OCI-LY7 (cell line): ENCODE results near the gene GRIP1.

Experiments
- CTCF ChIP-seq: fragments of 200-600 bp; sonication (generic); conservative IDR thresholded peaks from 2 replicates; pipeline ENCODE4 v1.5.1; 2014; ENCODE audit warnings: mild to moderate bottlenecking, antibody characterized with exemption, low read length, moderate library complexity, mixed read lengths
- EZH2phosphoT487 ChIP-seq: fragments of 200-600 bp; sonication (generic); IDR thresholded peaks from 2 replicates; pipeline ENCODE4 v1.6.1; 2018; ENCODE audit warnings: low read depth, borderline replicate concordance, mild to moderate bottlenecking, mixed run types, antibody characterized with exemption, low read length, moderate library complexity, mixed read lengths

DNA sequence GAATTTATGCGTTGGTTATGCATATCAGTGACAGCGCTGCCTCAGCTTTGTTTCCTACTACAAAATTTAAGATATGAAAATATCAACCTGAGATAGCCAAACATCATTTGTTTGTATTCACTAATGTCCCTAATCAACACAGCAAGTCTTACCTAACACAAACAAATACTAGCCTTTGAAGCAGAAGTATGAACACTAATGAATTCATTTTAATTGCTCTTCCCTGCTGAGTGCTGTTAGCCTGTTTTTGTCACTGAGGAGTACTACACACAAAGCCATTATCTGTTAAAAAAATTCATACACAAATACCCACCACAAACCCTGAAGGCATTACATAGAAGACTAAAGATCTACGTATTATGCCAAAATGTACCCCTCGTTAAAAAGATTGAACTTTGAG is 225.8 kb downstream of the GRIP1 start:
- TF ChIP-seq CTCF (no peak), EZH2phosphoT487 (no peak)
